NCI-H82 treated with DMSO at 0.1 percent for 48 hours (cell line): ENCODE measurements around the gene DYNC1I1.

Experiments
- DNase-seq: peaks from one replicate; lab custom pipeline; 2025; ENCODE audit not compliant: unreplicated experiment; lab: John Stamatoyannopoulos, UW

DYNC1I1 gene

DNA sequence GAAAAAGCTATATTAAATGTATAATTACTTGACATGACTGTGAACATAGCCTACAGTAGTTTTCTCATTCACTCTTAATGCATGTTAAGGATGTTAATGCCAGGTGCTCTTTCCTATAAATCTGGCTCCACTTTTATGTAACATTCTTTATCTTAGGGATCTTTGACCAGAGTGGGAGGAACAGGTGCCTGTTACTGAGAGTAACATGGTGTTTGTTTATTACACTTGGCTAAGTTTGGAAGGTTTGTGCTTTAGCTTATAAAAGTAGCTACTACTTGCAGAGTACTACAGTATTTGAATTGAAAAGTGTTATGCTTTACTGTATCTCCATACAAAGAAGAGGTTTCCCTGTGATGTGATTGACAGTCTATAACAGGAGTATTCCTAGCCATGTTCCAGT is 183.4 kb downstream of the DYNC1I1 start:
- no peak for DNase-seq

DNA sequence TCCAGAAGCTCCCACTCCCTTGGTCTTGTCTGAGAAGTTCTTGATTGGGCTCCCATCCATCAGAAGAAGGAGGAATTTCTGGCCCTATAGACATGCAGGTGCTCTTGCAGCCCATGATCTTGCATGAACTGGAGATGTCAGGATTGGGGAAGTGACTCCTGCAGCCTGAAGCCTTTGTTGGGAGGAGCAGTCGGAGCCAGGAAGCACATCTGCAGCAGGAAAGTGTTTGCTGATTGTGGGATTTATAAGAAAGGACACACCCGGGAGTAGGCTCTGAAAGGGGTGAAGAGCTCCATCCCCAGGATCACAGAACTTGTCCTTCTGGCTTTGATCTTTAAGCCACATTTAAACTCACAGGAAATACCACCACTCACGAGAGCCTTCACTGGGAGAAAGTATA is 185.2 kb downstream of the DYNC1I1 start:
- DNase-seq, result no peak

DNA sequence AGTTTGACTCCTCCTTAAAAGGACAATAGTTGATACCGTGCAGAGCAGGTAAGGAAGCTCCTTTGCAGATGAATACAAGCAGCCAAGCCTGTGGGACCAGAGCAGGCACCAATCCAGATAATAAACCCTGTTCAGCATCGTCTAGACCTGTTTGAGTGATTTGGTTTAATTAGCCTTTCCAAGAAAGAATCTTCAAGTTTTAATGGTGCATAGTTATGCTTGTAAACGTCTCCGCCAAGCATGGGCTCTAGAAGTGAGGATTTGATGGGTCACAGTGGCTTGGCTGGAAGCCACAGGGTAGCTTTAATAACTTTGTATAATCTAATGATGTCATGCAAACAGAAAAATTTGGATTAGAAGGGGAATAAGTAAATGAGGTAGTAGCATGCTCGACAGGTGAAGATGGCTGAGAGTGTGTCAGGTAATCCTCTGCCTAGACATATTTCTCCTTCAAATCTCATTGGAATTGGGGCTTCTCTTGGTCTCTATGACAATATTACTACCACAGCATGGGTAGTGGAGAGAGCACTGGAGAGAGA is 188.4 kb downstream of the DYNC1I1 start:
- DNase-seq, result no peak

- no peak for DNase-seq
These were observed 191.2 kb downstream of the DYNC1I1 start for GRCh38 chr7:95963446-95963990.

GRCh38 chr7:95971716-95972115 is 199.4 kb downstream of the DYNC1I1 start:
- no peak for DNase-seq

DNA sequence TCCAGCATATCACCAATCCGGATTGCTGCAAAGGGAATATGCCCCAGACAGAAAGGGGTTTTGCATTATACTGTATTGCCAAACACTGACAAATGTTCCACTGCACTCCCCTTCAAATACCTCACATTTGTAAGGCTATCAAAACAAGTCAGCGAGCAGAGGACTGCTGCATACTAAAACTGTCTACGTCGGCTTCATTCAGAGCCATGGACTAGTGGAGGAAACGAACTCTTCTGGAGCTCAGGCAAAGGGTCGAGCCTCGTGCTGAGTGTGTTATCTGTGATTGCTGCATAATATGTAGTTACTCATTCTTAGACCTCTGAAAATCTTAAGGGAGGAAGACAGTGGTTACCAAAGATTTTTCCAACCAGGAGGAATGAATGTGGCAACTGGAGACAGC is 200.2 kb downstream of the DYNC1I1 start:
- DNase-seq, result no peak

DNA sequence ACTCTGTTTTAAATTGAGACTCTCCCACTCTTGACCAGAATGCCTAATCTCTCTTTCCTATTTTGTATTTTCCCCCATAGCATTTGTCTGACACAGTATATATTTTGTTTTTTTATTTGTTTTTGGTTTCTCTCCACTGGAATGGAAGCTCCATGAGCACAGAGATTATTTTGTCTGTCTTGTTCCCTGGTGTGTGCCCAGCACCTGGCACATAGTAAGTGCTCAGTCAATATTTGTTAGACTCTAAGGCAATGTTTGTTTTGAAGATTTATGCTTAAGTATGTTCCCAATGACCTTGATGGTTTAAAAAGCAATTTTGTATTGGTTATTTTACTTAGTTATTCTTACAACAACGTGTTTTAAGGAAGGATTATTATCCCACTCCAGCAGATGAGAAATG is 201.8 kb downstream of the DYNC1I1 start:
- DNase-seq, result no peak

DNA sequence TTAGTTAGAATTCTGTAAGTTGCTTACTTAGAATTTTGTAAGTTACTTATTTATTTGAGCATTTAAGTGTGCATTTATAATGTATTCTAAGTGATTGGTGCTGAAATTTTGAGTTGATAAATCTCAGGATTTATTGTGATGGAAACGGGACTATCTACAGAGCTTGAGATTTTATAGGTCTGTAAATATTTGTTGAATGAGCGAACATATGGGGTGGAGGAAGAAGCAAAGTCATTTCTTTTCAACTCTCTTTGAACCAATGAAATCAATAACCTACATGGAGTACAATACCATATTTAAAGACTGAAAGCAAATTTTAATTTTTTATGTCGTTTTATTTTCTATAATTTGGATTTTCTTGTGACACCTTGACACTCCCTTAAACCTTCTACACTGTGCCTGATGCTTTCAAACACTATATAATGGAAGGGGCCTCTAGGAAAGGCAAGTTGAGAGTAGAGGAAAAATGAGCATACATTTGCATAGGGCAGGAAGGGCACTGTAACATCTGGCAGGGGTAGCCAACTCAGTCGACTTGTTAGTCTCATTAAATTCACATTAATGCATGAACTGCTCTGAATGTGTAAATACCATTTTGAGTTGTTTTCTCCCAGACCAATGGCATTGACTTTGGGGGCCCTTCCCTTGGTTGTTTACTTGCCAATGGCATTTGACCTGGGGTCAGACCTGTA is 204.2 kb downstream of the DYNC1I1 start:
- no peak for DNase-seq

DNA sequence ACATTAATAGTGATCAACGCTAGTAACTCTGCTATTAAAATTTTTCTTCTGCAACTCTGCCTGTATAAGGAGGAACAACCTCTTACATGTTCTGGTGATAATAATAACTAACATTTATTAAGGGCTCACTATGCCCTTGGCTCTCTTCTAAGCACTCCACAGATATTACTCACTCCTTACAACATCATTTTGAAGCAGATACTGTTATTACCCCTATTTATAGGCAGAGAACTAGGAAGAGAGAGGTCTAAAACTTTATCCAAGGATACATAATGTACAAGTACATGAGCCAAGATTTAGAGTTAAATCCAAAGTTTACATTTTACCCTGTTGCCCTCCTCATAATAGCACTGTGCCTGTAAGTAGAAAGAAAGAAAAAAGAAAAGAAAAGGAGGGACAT is 205.6 kb downstream of the DYNC1I1 start:
- no peak for DNase-seq

- DNase-seq, result no peak
These were observed 207.8 kb downstream of the DYNC1I1 start for GRCh38 chr7:95980167-95980566.

DNA sequence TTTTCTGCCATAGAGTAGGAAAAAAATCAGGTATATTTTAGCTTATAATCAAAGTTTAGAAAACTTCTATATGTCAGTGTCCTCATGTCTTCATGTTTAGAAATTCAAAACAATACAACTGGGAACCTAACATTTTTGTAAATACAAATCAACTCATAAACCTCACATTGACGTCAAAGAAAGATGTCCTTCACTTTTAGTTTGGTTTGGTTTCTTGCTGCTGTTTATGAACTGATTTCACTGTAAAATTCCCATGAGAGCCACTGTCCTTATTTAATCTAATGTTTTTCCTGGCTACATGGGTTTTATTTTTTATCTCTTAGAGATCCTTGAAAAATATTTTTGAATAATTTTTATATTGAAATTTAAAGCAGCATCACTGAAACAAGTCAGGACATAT is 208.4 kb downstream of the DYNC1I1 start:
- no peak for DNase-seq

DNA sequence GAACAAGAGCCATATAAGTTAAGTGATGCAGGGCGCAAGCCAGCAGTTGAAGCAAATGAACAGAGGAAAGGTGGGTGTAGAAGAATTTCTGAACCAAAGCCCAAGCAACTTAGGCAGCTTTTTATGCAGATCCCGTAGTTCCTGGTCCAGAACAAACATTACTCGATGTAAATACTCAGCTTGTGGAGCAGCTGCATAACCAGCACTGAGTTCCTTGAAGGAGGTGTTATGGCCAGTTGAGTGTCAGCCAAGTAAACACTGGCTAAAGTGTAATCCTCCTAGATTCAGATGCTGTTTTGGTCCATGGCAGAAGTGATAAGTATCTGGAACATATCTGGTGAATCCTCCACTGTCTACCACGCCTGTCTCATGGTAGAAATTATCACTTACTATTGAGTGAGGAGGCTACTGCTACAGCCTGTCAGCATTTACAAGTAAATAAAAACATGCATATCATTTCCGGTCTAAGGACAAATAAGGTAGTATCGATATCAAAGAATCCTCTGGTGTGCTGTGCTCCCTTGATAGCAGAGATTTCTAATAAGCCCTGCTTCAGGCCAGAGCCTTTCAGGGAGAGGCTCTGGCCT is 213.9 kb downstream of the DYNC1I1 start:
- DNase-seq, result no peak

GRCh38 chr7:95989301-95989700 is 216.9 kb downstream of the DYNC1I1 start:
- DNase-seq, result no peak

GRCh38 chr7:95993380-95993779 is 221.0 kb downstream of the DYNC1I1 start:
- no peak for DNase-seq

GRCh38 chr7:95996174-95996573 is 223.8 kb downstream of the DYNC1I1 start:
- DNase-seq, result no peak

DNA sequence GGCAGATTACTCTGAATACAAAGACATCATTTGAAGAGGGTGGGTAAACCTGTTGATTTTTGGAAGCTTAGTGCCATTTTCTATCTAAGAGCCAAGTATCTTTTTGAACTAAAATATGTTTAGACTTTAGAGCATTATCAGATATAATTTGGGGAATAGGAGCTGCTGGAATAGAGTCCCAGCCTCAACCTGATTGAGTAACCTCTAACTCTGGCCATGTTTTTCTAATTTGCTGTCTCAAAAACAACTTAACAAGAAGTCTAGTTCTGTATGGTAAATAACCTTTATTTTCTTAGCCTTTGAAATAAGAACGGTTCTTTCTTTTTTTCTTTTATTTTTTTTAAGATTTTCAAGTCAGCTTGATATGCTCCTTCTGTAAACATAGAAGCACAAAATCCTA is 224.5 kb downstream of the DYNC1I1 start:
- no peak for DNase-seq

- no peak for DNase-seq
These were observed 225.3 kb downstream of the DYNC1I1 start for GRCh38 chr7:95997632-95998031.

DNA sequence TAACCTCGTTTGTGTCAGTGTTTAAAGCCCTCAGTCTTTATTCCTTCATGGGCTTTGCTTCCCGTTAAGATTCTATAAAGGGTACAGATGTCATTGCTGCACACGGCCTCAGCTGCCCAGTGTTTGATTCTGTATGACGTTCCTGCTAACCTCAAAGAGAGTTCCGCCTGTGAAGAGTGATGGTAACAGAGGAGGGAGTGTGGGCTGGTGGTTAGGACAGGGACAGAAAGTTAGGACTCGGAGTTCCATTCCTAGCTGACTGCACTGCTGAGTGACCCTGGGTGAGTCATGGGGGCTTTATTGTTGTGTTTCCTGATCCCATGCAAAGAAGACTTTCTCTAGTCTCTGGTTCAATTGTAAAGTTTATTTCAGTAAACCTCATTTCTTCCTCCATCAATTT is 227.1 kb downstream of the DYNC1I1 start:
- no peak for DNase-seq

DNA sequence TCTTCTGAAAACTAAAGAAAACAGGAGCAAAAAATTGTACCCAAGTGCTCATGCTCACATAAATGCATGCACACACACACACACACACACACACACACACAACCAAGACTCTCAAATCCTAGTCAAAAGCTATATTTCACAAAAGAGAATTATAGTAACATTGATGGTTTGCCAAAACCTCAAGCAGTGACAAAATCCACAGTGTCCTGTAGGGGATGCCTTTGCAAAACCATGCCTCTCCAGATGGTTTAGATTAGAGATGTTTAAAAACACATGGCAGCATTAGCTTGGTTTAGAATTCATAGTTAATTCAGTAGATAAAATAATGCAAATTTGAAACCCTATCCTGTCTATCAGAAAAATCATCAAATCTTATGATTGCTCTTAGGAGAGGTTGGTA is 232.2 kb downstream of the DYNC1I1 start:
- no peak for DNase-seq

- no peak for DNase-seq
These were observed 232.9 kb downstream of the DYNC1I1 start for GRCh38 chr7:96005271-96005670.

GRCh38 chr7:96009148-96009547 is 236.8 kb downstream of the DYNC1I1 start:
- DNase-seq, result no peak

GRCh38 chr7:96013836-96014235 is 241.5 kb downstream of the DYNC1I1 start:
- no peak for DNase-seq

DNA sequence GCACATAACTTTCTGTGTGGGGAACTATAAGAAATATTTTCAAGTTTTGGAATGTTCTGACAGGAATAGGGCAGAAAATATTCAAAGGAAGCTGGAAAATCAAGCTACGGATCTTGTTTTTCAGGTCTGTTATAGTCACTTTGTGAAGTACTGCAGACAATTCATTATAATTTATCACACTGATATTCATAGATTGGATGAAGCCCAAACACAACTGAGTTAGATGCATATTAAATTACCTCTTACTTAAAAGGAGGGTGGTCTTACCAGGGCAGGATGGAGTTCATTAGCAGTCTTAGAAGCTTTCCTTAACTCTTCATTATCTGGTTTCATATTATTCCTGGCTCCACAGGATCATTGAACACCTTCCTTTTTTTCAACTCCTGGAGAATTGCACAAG is 242.3 kb downstream of the DYNC1I1 start:
- DNase-seq, result no peak
